Stimulated activated CD4-positive, alpha-beta T cell treated with anti-CD3 and anti-CD28 coated beads, Interleukin-12 subunit alpha, Interleukin-12 subunit beta, amount 100 ng/mL, for 4 hours (primary cell): Measurements from ENCODE around the gene PROS1.
"Not testable (repeated sequence)": the region's sequence is repeated elsewhere in the genome, so short reads cannot be mapped to it uniquely, and the experiment has no call there.

Experiments
- DNase-seq: peaks from one replicate; pipeline ENCODE4 v3.0.0-alpha.2; 2020

Gene PROS1

GRCh38 chr3:93965106-93965505 is 8.6 kb downstream of the PROS1 start:
- DNase-seq: not testable (repeated sequence)

GRCh38 chr3:93962798-93963197 is 10.9 kb downstream of the PROS1 start:
- no peak for DNase-seq

- DNase-seq: no peak
These were observed 12.2 kb downstream of the PROS1 start for GRCh38 chr3:93961489-93961888.

GRCh38 chr3:93961026-93961425 is 12.7 kb downstream of the PROS1 start:
- DNase-seq: no peak

- DNase-seq: not testable (repeated sequence)
These were observed 23.7 kb downstream of the PROS1 start for GRCh38 chr3:93949958-93950357.

GRCh38 chr3:93937485-93937884 is 36.2 kb downstream of the PROS1 start:
- not testable (repeated sequence) for DNase-seq

GRCh38 chr3:93936549-93936948 is 37.1 kb downstream of the PROS1 start:
- no peak for DNase-seq

GRCh38 chr3:93934366-93935046 is 39.2 kb downstream of the PROS1 start:
- DNase-seq: no peak

- no peak for DNase-seq
These were observed 42.0 kb downstream of the PROS1 start for GRCh38 chr3:93931597-93932229.

- no peak for DNase-seq
These were observed 43.7 kb downstream of the PROS1 start for GRCh38 chr3:93930041-93930440.

GRCh38 chr3:93926789-93927188 is 46.9 kb downstream of the PROS1 start:
- no peak for DNase-seq

GRCh38 chr3:93924491-93924890 is 49.2 kb downstream of the PROS1 start:
- DNase-seq: no peak

GRCh38 chr3:93923006-93923405 is 50.7 kb downstream of the PROS1 start:
- DNase-seq: no peak

- DNase-seq: not testable (repeated sequence)
These were observed 56.1 kb downstream of the PROS1 start for GRCh38 chr3:93917546-93918029.

GRCh38 chr3:93913623-93914022 is 60.1 kb downstream of the PROS1 start:
- not testable (repeated sequence) for DNase-seq

- DNase-seq: no peak
These were observed 62.5 kb downstream of the PROS1 start for GRCh38 chr3:93911206-93911605.

- DNase-seq: no peak
These were observed 63.6 kb downstream of the PROS1 start for GRCh38 chr3:93910097-93910496.

- DNase-seq: no peak
These were observed 66.6 kb downstream of the PROS1 start for GRCh38 chr3:93907132-93907531.

- DNase-seq: no peak
These were observed 67.5 kb downstream of the PROS1 start for GRCh38 chr3:93906245-93906644.

GRCh38 chr3:93904568-93904967 is 69.1 kb downstream of the PROS1 start:
- DNase-seq: no peak

GRCh38 chr3:93878250-93879017 is 95.3 kb downstream of the PROS1 start:
- not testable (repeated sequence) for DNase-seq

GRCh38 chr3:93877427-93877826 is 96.3 kb downstream of the PROS1 start:
- DNase-seq: not testable (repeated sequence)

GRCh38 chr3:93873412-93873811 is 100.3 kb downstream of the PROS1 start:
- DNase-seq: not testable (repeated sequence)

- no peak for DNase-seq
These were observed 106.3 kb downstream of the PROS1 start for GRCh38 chr3:93867425-93867824.
